Activated CD8-positive, alpha-beta T cell treated with anti-CD3 and anti-CD28 coated beads for 36 hours (primary cell): ENCODE data around the gene FBLIM1. TPM values are rescaled to one million over a fixed set of nuclear protein-coding genes. Genes with fewer than 3 reads are reported as not detected.

Source experiments
- ATAC-seq: fragments of 200-7000 bp; cut with Tn5 transposase; one replicate; pipeline ENCODE4 v1.10.0; 2021; ENCODE audit warnings: mild to moderate bottlenecking, moderate library complexity
- CTCF ChIA-PET: fragments of 350-600 bp; sonication (Branson Sonifier 250); formaldehyde crosslinking; loops from one replicate; lab custom pipeline; 2021; ENCODE audit warnings: antibody characterized with exemption; lab: Charles Lee
- POLR2A ChIA-PET: fragments of 350-600 bp; sonication (Branson Sonifier 250); formaldehyde crosslinking; loops from one replicate; lab custom pipeline; 2021; ENCODE audit warnings: antibody characterized with exemption; lab: Charles Lee
- DNase-seq: peaks from one replicate; pipeline ENCODE4 v3.0.0-alpha.2; 2020
- H3K27ac Mint-ChIP-seq: one replicate; pipeline ENCODE4 v1.8.0; 2021; ENCODE audit warnings: mild to moderate bottlenecking, mixed read lengths
- H3K27me3 Mint-ChIP-seq: one replicate; pipeline ENCODE4 v1.8.0; 2021; ENCODE audit warnings: mixed read lengths
- H3K36me3 Mint-ChIP-seq: one replicate; pipeline ENCODE4 v1.8.0; 2021; ENCODE audit warnings: low read depth, mixed read lengths
- H3K4me1 Mint-ChIP-seq: one replicate; pipeline ENCODE4 v1.8.0; 2021; ENCODE audit warnings: low read depth, mixed read lengths
- H3K4me3 Mint-ChIP-seq: one replicate; pipeline ENCODE4 v1.8.0; 2021; ENCODE audit warnings: mild to moderate bottlenecking, moderate library complexity, mixed read lengths
- H3K9me3 Mint-ChIP-seq: one replicate; pipeline ENCODE4 v1.8.0; 2021; ENCODE audit warnings: mixed read lengths
- CTCF ChIP-seq: fragments of 200-600 bp; IDR thresholded peaks from one replicate; pipeline ENCODE4 v1.8.0; 2022; ENCODE audit warnings: antibody characterized with exemption, mild to moderate bottlenecking
- intact Hi-C: fragments of 100-400 bp; cut with micrococcal nuclease; formaldehyde crosslinking; loops from one replicate; pipeline ENCODE4 v1.10.0; 2022
- total RNA-seq, 2 experiments: library from RNA; stranded (reverse); gene quantifications; one replicate each; pipeline ENCODE4 v1.2.3, GENCODE V29; 2021

FBLIM1 gene
- total RNA-seq, 2 experiments from 2014 or later: not detected

DNA sequence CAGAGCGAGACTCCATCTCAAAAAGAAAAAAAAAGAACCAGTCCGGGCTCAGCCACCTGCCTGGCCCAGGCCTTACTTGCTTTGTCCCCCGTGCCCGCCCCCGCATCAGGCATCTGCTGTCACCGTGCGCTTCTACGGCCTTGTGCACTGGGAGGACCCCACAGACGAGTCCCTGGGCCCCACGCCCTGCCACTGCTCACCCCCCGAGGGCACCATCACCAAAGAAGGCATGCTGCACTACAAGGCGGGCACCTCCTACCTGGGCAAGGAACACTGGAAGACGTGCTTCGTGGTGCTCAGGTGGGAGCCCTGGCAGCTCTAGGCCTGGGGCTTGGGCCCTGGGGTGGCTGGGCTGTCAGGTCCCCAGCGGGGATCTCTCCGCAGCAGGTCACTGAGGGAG lies 28.2 kb upstream of the FBLIM1 start:
- ChIA-PET CTCF (interaction anchor here (1.0 kb wide), 1 partner anchor 10 kb away, joined by 3 read pairs; no protein-coding TSS in a partner anchor), POLR2A (interaction anchor here (1.2 kb wide), 1 partner anchor 11 kb away, joined by 3 read pairs; no protein-coding TSS in a partner anchor)
- intact Hi-C loops: no loop called here
- peaks cover 8% of the 10 kb centered on the region for H3K36me3 Mint-ChIP-seq
- H3K27ac Mint-ChIP-seq: no peak overlapping the region
- no peak for DNase-seq
- no peaks in the 10 kb centered on the region for H3K4me1 Mint-ChIP-seq
- no peaks in the 10 kb centered on the region for H3K27me3 Mint-ChIP-seq
- H3K9me3 Mint-ChIP-seq: no peaks in the 10 kb centered on the region
- no peak overlapping the region for H3K4me3 Mint-ChIP-seq
- TF ChIP-seq CTCF: no peak
- no peak for ATAC-seq

DNA sequence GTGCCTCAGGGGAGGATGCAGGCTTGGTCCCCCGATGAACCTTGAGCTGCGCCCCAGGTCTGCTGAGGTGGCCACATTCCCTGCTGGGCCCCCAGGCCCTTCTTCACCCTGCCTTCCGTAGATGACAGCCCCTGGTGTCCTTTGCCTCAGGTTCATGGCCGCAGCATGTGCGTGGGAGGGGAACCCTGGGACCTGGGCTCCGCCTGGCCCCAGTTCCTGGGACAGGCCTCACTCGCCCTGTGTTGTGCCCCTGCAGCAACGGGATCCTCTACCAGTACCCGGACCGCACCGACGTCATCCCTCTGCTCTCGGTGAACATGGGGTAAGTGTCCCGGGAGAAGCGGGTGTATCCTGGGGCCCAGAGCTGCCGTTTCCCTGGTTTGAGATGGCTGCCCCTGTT lies 27.7 kb upstream of the FBLIM1 start:
- ChIA-PET CTCF (interaction anchor here (1.0 kb wide), 1 partner anchor 10 kb away, joined by 3 read pairs; no protein-coding TSS in a partner anchor), POLR2A (interaction anchor here (1.2 kb wide), 1 partner anchor 12 kb away, joined by 3 read pairs; no protein-coding TSS in a partner anchor)
- H3K36me3 Mint-ChIP-seq: peaks cover 8% of the 10 kb centered on the region
- no peaks in the 10 kb centered on the region for H3K4me1 Mint-ChIP-seq
- no peak for TF ChIP-seq CTCF
- DNase-seq (no peak), ATAC-seq (no peak)
- H3K9me3 Mint-ChIP-seq: no peaks in the 10 kb centered on the region
- H3K4me3 Mint-ChIP-seq: no peak overlapping the region
- H3K27me3 Mint-ChIP-seq: no peaks in the 10 kb centered on the region
- no peak overlapping the region for H3K27ac Mint-ChIP-seq
- intact Hi-C loops: no loop called here

DNA sequence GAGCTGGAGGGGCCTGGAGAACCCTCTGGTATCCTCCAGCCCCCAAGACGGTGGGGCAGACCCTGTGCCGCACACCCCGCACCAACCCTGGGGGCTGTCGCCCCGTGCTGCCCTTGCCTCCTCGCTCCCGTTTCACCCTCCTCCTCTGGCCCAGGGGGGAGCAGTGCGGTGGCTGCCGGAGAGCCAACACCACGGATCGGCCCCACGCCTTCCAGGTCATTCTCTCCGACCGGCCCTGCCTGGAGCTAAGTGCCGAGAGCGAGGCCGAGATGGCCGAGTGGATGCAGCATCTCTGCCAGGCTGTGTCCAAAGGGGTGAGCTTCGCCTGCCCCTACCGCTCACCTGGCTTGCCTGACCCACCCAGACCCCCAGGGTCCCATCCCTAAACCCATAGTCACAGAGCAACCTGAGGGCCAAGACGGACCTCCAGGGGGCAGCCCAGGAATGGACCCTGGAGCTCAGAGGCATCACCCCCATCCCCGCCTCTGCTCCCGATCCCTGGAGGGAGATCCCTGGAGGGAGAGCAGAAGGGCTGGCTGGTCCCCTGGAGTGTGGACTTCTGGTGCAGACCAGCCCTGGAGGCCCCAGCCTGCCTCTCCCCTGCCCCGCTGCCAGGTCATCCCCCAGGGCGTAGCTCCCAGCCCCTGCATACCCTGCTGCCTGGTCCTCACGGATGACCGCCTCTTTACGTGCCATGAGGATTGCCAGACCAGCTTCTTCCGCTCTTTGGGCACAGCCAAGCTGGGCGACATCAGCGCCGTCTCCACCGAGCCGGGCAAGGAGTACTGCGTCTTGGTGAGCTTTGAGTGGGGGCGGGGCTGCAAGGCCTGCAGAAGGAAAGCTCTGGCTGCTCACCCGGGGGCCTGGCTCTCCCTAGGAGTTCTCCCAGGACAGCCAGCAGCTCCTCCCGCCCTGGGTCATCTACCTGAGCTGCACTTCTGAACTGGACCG lies 26.6 kb upstream of the FBLIM1 start:
- no peak for TF ChIP-seq CTCF
- ChIA-PET CTCF (no interaction called here), POLR2A (interaction anchor here (0.6 to 0.9 kb wide), 2 partner anchors 101 to 343 kb away, joined by 3 read pairs; no protein-coding TSS in a partner anchor)
- H3K4me1 Mint-ChIP-seq: no peaks in the 10 kb centered on the region
- ATAC-seq (no peak), DNase-seq (no peak)
- H3K36me3 Mint-ChIP-seq: peaks cover 8% of the 10 kb centered on the region
- intact Hi-C loops: no loop called here
- no peak overlapping the region for H3K27ac Mint-ChIP-seq
- no peaks in the 10 kb centered on the region for H3K27me3 Mint-ChIP-seq
- H3K4me3 Mint-ChIP-seq: no peak overlapping the region
- H3K9me3 Mint-ChIP-seq: no peaks in the 10 kb centered on the region

GRCh38 chr1:15732686-15733081 lies 25.9 kb upstream of the FBLIM1 start:
- Mint-ChIP-seq H3K4me3 (no peak overlapping the region), H3K36me3 (peaks cover 8% of the 10 kb centered on the region), H3K27ac (no peak overlapping the region), H3K27me3 (no peaks in the 10 kb centered on the region), H3K4me1 (no peaks in the 10 kb centered on the region), H3K9me3 (no peaks in the 10 kb centered on the region)
- DNase-seq (no peak), ATAC-seq (no peak)
- TF ChIP-seq CTCF: no peak
- POLR2A ChIA-PET: interaction anchor here (0.6 kb wide), 1 partner anchor 343 kb away, joined by 3 read pairs; no protein-coding TSS in a partner anchor
- CTCF ChIA-PET: no interaction called here
- intact Hi-C loops: no loop called here

DNA sequence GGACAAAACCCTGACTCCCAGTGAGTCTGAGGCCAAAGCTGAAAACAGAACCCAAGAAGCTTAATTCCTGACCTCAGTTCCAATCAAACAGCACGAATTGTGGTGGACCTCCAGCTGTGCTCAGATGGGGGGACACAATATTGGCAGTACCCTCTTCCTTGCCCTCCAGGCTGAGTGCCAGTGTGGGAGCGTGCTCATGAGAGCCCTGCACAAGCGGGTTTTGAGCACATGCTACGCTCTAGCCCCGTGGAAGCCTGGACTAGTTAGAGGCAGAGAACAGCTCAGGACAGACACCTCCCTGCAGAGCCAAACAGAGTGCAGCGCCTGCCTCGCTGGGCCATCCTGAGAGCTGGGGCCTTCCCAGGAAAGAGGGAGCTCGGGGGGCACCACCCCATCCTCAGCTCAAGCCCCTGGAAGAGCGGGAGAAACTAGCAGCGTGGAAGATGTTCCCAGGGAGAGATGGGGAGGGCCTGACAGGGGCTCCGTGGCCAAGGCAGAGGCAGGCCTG lies 25.3 kb upstream of the FBLIM1 start:
- intact Hi-C loops: no loop called here
- POLR2A ChIA-PET: no interaction called here
- H3K9me3 Mint-ChIP-seq: no peaks in the 10 kb centered on the region
- no peak overlapping the region for H3K27ac Mint-ChIP-seq
- H3K36me3 Mint-ChIP-seq: peaks cover 8% of the 10 kb centered on the region
- CTCF ChIA-PET: no interaction called here
- no peaks in the 10 kb centered on the region for H3K27me3 Mint-ChIP-seq
- DNase-seq (no peak), ATAC-seq (no peak)
- no peak for TF ChIP-seq CTCF
- H3K4me3 Mint-ChIP-seq: no peak overlapping the region
- no peaks in the 10 kb centered on the region for H3K4me1 Mint-ChIP-seq
